Testis (tissue), 3 donors: Measurements from ENCODE around the gene CLUH. TPM values are rescaled to one million over a fixed set of nuclear protein-coding genes. Genes with fewer than 3 reads are reported as not detected.
A peak's percentile ranks its signal among the peaks of the same experiment; 100 is the strongest.

ENCODE experiments used
- DNase-seq: peaks from one replicate; pipeline ENCODE4 v3.0.0-alpha.2; 2019
- H3K27ac ChIP-seq, 2 donors: fragments of 200-600 bp; sonication (generic); one replicate each; pipeline ENCODE4 v1.5.1; 2019
- H3K27me3 ChIP-seq: fragments of 200-600 bp; sonication (generic); one replicate; pipeline ENCODE4 v1.5.1; 2019
- H3K36me3 ChIP-seq: fragments of 200-600 bp; sonication (generic); one replicate; pipeline ENCODE4 v1.5.1; 2017; ENCODE audit warnings: low read depth; ENCODE audit errors: missing control alignments
- H3K4me1 ChIP-seq: fragments of 200-600 bp; sonication (generic); one replicate; pipeline ENCODE4 v1.5.1; 2019
- H3K4me3 ChIP-seq, 2 donors: fragments of 200-600 bp; sonication (generic); one replicate each; pipeline ENCODE4 v1.5.1; 2017 to 2019
- H3K9me3 ChIP-seq: fragments of 200-600 bp; sonication (generic); one replicate; pipeline ENCODE4 v1.5.1; 2017
- POLR2A ChIP-seq: fragments of 450-650 bp; IDR thresholded peaks from one replicate; pipeline ENCODE4 v1.6.1; 2017; ENCODE audit warnings: antibody characterized with exemption, mild to moderate bottlenecking, moderate library complexity
- WGBS, 2 donors: methylation state at CpG; one replicate each; pipeline ENCODE4 v1.1.5; 2018; 5-methylcytosine and 5-hydroxymethylcytosine counted together
- intact Hi-C: fragments of 100-400 bp; cut with DNase I; formaldehyde crosslinking; loops from one replicate; pipeline ENCODE4 v1.15.1; 2023; ENCODE audit warnings: low total_unique reads
- polyA plus RNA-seq: library from polyadenylated mRNA; stranded (reverse); fragments of 350-450 nt; fragmentation: Illumina TruSeq; extraction: RNeasy Lipid Tissue Mini Kit (QIAGEN cat#74804); gene quantifications from one replicate; pipeline ENCODE4 v1.2.3, GENCODE V29; 2014; ENCODE audit warnings: low read depth, low replicate concordance; ENCODE audit not compliant: insufficient read depth
- total RNA-seq, 2 donors: library from RNA; depleted of rRNA; stranded (reverse); fragments of >200 nt; gene quantifications; one replicate each; pipeline ENCODE4 v1.2.3, GENCODE V29; 2016
- TF ChIP-seq, protein P1 (sequence below), 3 experiments: fragments of 450-650 bp in 2 of 3; fragments of 200-600 bp in 1 of 3; sonication (generic) in 1 of 3; IDR thresholded peaks; one replicate each; pipeline ENCODE4 v1.5.1; 2016 to 2019; ENCODE audit warnings: antibody characterized with exemption in 3 of 3, mild to moderate bottlenecking in 2 of 3, moderate library complexity in 1 of 3

Gene CLUH
- total and polyA plus RNA-seq, 3 donors from 2014 or later: 60.1 to 183 (median 173) TPM

GRCh38 chr17:2751491-2751890, 39.9 kb upstream of the CLUH start:
- intact Hi-C loops: no loop called here
- no peaks in the 10 kb centered on the region for H3K27me3 ChIP-seq
- WGBS, 2 donors: 74 to 82% methylated on average over 2 of the region's 2 CpGs
- TF ChIP-seq POLR2A: no peak
- no peak overlapping the region for H3K4me3 ChIP-seq
- H3K9me3 ChIP-seq: no peaks in the 10 kb centered on the region
- no peak for DNase-seq
- H3K27ac ChIP-seq: no peak overlapping the region
- H3K36me3 ChIP-seq: no peaks in the 10 kb centered on the region
- H3K4me1 ChIP-seq: peaks cover 4% of the 10 kb centered on the region

GRCh38 chr17:2750721-2751120, 39.2 kb upstream of the CLUH start:
- TF ChIP-seq POLR2A: no peak
- TF ChIP-seq, protein P1, sequence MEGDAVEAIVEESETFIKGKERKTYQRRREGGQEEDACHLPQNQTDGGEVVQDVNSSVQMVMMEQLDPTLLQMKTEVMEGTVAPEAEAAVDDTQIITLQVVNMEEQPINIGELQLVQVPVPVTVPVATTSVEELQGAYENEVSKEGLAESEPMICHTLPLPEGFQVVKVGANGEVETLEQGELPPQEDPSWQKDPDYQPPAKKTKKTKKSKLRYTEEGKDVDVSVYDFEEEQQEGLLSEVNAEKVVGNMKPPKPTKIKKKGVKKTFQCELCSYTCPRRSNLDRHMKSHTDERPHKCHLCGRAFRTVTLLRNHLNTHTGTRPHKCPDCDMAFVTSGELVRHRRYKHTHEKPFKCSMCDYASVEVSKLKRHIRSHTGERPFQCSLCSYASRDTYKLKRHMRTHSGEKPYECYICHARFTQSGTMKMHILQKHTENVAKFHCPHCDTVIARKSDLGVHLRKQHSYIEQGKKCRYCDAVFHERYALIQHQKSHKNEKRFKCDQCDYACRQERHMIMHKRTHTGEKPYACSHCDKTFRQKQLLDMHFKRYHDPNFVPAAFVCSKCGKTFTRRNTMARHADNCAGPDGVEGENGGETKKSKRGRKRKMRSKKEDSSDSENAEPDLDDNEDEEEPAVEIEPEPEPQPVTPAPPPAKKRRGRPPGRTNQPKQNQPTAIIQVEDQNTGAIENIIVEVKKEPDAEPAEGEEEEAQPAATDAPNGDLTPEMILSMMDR (IDR thresholded peaks at IDR 0.05): no peak
- no peak overlapping the region for H3K27ac ChIP-seq
- H3K36me3 ChIP-seq: no peaks in the 10 kb centered on the region
- WGBS, 2 donors: 76 to 85% methylated on average over 2 of the region's 2 CpGs
- H3K4me1 ChIP-seq: peaks cover under 1% of the 10 kb centered on the region
- no peak for DNase-seq
- no peaks in the 10 kb centered on the region for H3K27me3 ChIP-seq
- intact Hi-C loops: no loop called here
- H3K4me3 ChIP-seq: no peak overlapping the region
- H3K9me3 ChIP-seq: no peaks in the 10 kb centered on the region

GRCh38 chr17:2749784-2750181, 38.2 kb upstream of the CLUH start:
- Histone ChIP-seq H3K4me3 (peak overlapping the region; percentile 43), H3K4me1 (no peaks in the 10 kb centered on the region), H3K27me3 (no peaks in the 10 kb centered on the region), H3K27ac (peak overlapping the region in 1 of 2 donors; percentile 24), H3K9me3 (no peaks in the 10 kb centered on the region), H3K36me3 (no peaks in the 10 kb centered on the region)
- intact Hi-C loops: no loop called here
- 1% methylated on average over 27 to 31 of the region's 35 CpGs for WGBS, 2 donors
- TF ChIP-seq POLR2A: no peak
- TF ChIP-seq, protein P1 (IDR thresholded peaks at IDR 0.05): no peak
- DNase-seq: peak; percentile 77

GRCh38 chr17:2749058-2749783, 37.7 kb upstream of the CLUH start, which contains the start of gene CCDC92B:
TSS of gene CCDC92B (minus strand) at chr17:2749652. CDS start at chr17:2735145, 14,507 bp downstream.
- no peaks in the 10 kb centered on the region for H3K4me1 ChIP-seq
- DNase-seq: no peak
- WGBS, 2 donors: 3 to 5% methylated on average over 22 to 38 of the region's 76 CpGs
- H3K27ac ChIP-seq: peak within 1 kb of the TSS in 1 of 2 donors; percentile 24
- H3K27me3 ChIP-seq: no peaks in the 10 kb centered on the region
- H3K9me3 ChIP-seq: no peaks in the 10 kb centered on the region
- intact Hi-C loops: no loop called here
- peak within 1 kb of the TSS; percentile 43 for H3K4me3 ChIP-seq
- no peak for TF ChIP-seq POLR2A
- TF ChIP-seq, protein P1 (IDR thresholded peaks at IDR 0.05): no peak
- no peaks in the 10 kb centered on the region for H3K36me3 ChIP-seq

DNA sequence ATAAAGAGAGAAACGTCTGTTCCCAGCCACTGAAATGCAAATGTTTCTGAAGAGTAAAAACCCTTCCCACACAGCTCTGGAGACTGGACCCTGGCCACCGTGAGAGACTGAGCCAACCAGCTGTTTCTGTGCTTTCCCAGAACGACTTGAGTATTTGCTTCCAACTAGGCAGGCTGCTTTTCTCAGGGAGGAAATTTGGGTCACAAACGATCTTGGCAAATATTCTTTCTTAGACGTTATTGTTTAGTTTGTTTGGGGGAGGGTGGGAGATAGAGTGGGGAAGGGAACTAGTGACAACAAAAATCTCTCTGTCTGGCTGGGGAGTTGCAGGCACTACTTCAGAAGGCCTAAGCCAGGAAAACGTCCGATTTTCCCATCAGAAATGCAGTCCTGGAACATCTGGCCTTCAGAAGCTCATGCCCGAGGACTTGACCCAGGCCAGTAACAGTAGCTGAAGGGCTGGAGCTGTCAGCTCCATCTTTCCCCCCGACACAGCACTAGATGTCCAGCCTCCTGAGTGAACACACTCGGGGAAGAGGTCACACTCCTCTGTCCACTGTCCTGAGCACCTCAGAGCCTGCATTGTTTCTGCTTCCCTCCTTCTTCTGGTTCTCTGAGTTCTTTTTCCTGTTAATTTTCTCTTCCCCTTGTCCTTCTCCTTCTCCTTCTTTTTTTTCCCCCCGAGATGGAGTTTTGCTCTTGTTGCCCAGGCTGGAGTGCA, 33.9 kb upstream of the CLUH start:
- intact Hi-C loops: no loop called here
- H3K4me3 ChIP-seq: no peak overlapping the region
- no peak for DNase-seq
- no peaks in the 10 kb centered on the region for H3K27me3 ChIP-seq
- WGBS, 2 donors: 27 to 33% methylated on average over 11 of the region's 11 CpGs
- no peaks in the 10 kb centered on the region for H3K9me3 ChIP-seq
- no peak overlapping the region for H3K27ac ChIP-seq
- TF ChIP-seq POLR2A: no peak
- TF ChIP-seq, protein P1 (IDR thresholded peaks at IDR 0.05): no peak
- no peaks in the 10 kb centered on the region for H3K4me1 ChIP-seq
- no peaks in the 10 kb centered on the region for H3K36me3 ChIP-seq
